DMS 273 treated with DMSO at 0.1 percent for 48 hours (cell line): ENCODE results near the gene TRPM3.

ENCODE experiments used
- DNase-seq: peaks from one replicate; lab custom pipeline; 2025; lab: John Stamatoyannopoulos, UW

Gene TRPM3

DNA sequence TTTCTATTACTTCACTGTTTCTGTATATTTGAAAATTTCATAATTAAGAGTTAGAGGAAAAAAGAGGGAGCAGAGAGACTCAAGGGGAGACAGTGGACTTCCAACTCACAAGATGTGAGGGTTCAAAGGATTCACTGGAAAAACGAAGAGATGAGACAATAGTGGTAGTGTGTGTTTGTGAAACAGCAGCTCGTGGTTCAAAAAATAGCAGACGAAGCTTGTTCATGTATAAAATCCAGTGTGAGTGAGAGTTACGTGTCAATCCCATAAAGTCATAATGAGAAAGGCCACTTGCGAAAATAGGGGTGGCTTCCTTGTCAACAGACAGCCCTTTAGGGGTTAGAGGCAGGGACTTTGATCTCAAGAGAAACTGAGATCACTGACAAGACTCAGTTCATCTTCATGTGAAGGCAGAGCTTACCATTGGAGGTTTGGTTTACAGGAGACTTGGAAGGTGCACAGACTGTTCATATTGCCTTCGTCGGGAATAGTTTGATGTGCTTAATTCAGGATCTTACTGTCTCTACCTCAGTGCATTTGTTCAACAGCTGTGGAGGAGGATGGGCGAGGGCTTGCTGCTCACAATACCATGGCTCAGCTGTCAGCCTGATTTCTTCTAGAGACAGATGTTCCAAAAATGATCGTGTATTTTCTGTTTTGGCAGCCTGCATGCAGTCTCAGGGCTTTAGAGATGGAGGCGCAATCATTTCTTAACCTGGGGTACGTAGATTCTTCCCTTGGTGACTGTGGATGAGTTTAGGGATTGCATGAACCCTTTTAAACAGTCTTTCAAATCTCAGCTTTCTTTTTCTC, 601.3 kb downstream of the TRPM3 start:
- peak; percentile 19 for DNase-seq

DNA sequence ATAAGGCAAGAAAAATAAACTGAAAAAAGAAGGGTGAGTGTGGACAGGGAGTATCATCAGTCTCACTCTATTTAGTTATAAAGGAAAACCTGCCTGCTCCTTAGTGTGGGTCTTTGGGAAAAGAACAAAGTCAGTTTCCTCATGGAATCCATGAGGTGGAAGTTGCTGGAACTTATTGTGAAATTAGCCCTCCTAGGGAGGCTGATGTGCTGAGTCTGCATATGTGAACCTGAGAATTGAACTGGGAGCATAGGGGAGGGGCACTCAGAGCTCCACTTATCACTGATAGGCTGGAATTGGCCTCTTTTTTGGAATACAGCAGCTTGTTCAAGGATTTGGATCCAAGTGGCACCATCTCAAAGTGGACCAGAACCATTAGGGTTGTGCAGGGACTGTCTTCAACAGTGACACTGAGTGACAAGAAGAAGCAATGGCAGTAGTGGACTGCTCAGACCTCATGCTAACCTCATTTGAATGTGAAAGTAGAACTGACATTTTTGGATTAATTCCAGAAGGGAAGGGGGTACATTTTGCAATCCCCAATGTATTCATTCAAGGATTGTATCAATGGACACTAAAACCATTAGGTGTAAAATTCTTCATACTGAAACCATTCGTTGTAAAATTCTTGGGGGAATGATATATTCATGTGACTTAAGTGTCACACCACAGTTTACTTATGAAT, 603.4 kb downstream of the TRPM3 start:
- no peak for DNase-seq

- DNase-seq = no peak
These were observed 607.1 kb downstream of the TRPM3 start for GRCh38 chr9:70514273-70514672.

- no peak for DNase-seq
These were observed 609.6 kb downstream of the TRPM3 start for GRCh38 chr9:70511858-70512257.

GRCh38 chr9:70510157-70510770, 611.2 kb downstream of the TRPM3 start:
- DNase-seq = no peak

- no peak for DNase-seq
These were observed 615.3 kb downstream of the TRPM3 start for GRCh38 chr9:70506159-70506558.

DNA sequence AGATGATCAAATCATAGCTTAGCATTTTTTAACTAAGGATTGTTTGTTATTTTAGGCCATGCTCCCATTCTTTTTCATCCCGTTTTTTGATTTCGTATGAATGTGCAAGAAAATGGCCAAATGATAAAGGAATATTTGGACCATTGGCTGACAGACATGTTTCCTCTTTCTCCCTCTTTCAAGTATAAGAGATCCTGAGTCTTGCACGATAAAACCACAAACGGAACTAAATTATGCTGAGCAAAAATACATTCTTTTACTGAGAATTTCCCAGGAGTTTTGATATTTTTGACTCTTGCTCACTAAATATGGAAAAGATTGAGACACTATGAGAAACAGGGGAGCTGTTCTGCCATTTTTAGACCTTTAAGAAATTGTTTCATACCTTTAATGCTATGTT, 616.6 kb downstream of the TRPM3 start:
- DNase-seq = no peak

DNA sequence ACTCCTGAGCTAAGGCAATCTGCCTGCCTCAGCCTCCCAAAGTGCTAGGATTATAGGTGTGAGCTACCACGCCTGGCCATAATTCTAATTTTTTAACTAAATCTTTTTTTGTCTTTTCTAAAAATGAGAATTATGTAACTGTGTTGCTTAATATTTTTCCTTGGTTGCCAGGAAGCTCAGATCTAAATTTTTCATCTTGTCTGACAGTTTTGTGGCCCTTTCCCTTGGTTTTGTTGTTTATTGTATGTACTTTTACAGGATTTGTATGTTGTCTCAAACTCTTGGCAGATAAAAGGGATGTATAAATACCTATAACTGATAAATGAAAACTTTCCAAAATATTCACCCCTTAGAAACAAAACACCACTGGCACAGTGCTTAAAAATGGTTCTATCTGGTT, 618.7 kb downstream of the TRPM3 start:
- DNase-seq = no peak

DNA sequence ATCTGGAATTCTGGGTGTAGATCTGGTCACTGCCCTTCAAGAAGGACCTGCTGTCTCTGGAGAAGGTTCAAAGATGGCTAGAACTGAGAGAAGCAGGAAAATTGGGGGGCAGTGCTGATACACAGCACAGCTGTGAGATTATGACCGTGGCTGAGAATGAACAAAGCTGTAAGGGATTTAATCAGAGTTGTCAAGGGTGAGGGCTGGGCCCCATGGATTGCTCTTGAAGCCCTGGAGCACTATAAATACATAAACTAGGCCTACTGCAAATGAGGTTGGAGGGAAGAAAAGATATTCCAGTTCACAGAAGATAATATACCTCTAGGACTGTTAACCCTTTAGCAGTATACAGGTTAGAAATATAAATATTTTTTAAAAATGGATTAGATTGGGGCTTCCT, 620.6 kb downstream of the TRPM3 start:
- no peak for DNase-seq

DNA sequence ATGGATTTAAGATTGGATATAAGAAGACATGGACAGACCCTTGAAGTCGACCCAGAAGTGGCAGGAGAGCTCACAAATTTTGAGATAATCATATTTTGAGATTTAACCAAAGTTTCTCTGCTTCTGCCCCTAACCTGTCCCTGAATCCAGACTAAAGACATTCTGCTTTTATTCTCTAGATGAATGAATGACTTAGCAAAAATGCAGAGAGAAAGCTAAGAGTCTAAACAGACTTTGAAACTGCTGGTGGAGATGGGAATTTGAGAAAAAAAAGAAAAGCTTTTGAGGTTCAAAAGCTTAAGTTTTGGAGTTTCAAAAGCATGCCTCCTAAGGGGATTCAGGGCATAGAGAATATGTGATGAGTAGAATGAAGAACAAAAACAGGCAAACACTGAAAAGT, 621.8 kb downstream of the TRPM3 start:
- no peak for DNase-seq

GRCh38 chr9:70498866-70499265, 622.6 kb downstream of the TRPM3 start:
- DNase-seq = no peak

GRCh38 chr9:70496244-70496643, 625.2 kb downstream of the TRPM3 start:
- DNase-seq = no peak

- no peak for DNase-seq
These were observed 625.9 kb downstream of the TRPM3 start for GRCh38 chr9:70495514-70495913.

DNA sequence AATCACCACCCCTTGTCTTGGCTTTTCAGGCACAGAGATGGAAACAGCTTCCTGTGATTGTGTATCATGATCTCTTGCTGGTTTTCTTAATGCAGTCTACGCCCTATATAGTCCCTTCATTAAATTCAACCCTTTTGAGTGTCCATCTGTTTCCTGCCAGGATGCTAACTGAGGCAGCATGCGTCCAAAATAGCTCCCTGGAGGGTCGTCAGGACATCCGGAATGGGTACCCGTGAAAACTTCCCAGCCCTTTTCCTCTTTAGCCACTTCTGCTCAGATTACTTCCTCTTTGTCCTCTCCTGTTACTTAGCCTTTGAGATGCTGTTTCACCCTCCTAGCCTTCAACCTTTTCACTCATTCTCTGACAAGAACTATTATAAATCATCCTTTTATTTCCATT, 627.2 kb downstream of the TRPM3 start:
- no peak for DNase-seq

DNA sequence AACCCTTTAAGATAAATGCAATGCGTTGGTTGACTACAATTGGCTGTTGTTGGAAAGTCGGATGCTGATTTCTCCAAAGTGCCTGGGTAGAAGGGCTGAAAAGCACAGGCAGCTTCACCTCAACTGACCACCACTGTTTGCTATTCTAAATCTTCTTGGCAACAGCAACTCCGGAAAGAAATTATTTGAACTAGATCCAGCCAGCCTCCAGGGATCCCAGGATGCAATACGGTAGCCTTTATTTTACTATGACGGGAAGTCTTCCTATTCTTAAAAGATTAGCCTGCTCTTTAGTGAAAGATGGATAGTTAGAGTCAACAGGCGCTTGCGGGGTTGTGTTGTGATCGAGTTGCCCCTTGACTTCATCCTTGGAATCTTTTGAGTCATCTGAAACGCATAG, 628.4 kb downstream of the TRPM3 start:
- no peak for DNase-seq

DNA sequence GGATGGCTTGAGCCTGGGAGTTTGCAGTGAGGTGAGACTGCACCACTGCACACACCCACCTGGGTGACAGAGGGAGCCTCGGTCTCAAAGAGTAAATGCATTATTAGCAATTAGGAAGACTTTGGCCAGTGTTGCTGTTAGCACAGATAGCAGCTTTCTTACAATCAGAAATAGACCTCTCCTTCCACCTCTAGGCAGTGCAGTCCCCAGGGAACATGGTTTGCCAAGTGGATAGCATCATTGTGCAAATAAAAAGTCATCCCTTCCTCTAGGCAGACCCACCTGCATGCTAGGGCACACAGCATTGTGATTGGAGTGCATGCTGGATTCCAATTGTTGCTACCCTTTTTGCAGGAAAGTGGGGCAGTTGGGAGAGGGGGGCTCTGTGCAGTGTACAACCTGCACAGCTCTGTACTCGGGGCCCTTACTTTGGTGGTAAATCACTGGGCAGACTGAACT, 629.1 kb downstream of the TRPM3 start:
- no peak for DNase-seq

DNA sequence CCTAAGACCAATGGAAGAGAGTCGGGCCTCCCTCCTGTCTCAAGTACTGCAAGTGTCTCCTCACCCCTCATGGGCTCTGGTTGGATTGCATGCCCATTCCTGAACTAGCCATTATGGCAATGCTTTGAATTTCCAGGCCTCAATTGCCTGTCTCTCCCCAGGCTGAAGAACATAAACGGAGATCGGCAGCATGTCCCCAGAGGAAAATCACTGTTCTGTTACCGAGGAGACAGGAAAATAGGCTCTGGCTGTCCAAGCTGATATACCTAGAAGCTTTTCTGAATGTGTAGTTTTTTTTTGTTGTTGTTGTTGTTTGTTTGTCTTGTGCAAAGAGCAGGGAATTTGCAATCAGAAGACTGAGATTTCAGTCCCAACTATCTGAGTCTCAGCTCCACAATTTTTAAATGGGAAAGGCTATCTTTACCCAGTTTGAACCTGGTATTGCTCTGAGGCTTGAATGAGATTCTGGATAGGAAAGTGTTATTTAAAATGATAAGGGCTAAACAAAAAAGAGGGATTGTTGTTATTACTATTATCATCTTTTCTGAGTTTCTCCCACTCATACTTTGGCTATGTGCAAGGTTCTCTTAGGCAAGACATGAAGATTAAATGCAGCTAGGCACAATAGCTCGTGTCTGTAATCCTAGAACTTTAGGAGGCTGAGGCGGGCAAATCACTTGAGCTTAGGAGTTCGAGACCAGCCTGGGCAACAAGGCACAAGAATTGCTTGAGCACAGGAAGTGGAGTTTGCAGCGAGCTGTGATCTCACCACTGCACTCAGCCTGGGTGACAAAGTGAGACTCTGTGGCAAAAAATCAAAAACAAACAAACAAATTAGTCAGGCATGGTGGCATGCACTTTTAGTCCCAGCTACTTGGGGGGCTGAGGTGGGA, 629.7 kb downstream of the TRPM3 start:
- no peak for DNase-seq

DNA sequence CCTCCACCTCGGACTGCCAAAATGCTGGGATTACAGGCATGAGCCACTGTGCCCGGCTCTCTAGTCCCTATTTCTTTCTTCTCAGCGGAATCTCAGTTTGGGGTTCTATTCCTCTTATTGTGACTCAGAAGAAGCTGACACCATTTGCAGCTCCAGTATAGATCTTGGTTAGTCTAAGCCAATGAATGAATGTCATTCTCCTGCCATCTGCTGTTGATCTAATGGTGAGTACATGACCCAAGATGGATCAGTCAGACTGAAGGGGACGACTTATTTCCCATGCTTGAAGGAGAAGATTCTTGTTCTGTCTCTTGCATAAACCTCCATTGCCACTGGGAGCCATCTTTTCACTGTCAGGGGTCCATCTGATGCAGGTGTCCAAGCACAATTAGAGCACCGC, 630.9 kb downstream of the TRPM3 start:
- DNase-seq = no peak

GRCh38 chr9:70488793-70489105, 632.7 kb downstream of the TRPM3 start:
- no peak for DNase-seq

- no peak for DNase-seq
These were observed 633.2 kb downstream of the TRPM3 start for GRCh38 chr9:70488098-70488792.

DNA sequence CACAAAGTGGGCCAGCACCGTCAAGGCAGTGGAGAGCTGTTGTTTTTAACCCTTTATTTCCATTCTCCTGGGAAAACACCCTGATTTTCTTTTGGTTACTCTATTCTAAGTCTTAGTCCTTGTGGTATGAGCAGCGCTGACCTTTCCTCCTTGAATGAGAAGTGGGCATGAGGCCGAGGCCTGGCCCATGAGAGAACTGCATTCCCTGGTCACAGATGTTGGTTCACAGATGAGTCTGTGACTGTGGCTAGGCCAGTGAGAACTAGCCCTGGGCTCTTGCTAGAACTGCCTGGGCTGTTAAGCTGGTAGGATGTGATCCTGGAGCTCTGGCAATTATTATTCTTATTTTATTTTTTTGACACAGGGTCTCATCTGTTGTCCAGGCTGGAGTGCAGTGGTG, 635.3 kb downstream of the TRPM3 start:
- no peak for DNase-seq
